MM.1S (cell line): Measurements from ENCODE around the gene AP5S1.

Experiments used
- CTCF ChIP-seq: fragments of 300-600 bp; sonication (generic); IDR thresholded peaks from 2 replicates; pipeline ENCODE4 v1.5.1; 2016; ENCODE audit warnings: antibody characterized with exemption, low read length, mixed read lengths
- EZH2 ChIP-seq: fragments of 300-600 bp; sonication (generic); optimal IDR thresholded peaks from 2 replicates; pipeline ENCODE3; 2017; ENCODE audit warnings: low read depth, mild to moderate bottlenecking, antibody characterized with exemption, low read length, mixed read lengths

- TF ChIP-seq CTCF (no peak), EZH2 (no peak)
Measured at GRCh38 chr20:3875378-3875974, 55.1 kb downstream of the AP5S1 start.
